ENCODE measurements around the gene ADAMTS9. TPM values are rescaled to one million over a fixed set of nuclear protein-coding genes. Genes with fewer than 3 reads are reported as not detected.

The ADAMTS9 gene
- total RNA-seq, 3 donors from 2014 or later (not counting 1 experiment from before 2014, with no cell fraction given): not detected

- Mint-ChIP-seq H3K4me3 (no peak overlapping the region), H3K4me1 (no peaks in the 10 kb centered on the region), H3K27ac (no peak overlapping the region), H3K27me3 (ENCODE audit: low read depth in 2 of 2) (no peaks in the 10 kb centered on the region), H3K9me3 (peaks cover 2 to 3% of the 10 kb centered on the region in 2 donors), H3K36me3 (no peaks in the 10 kb centered on the region)
- intact Hi-C loops (cut with micrococcal nuclease): no loop called here
- ATAC-seq: no peak
- WGBS (ENCODE audit: insufficient coverage): 68% methylated on average over 10 of the region's 10 CpGs
- no peak overlapping the region for H3K4me3 ChIP-seq (ENCODE audit: low read length)
- no peaks in the 10 kb centered on the region for H3K36me3 ChIP-seq (ENCODE audit: control insufficient read depth, insufficient read depth, low read length)
- no peak overlapping the region for H3K27ac ChIP-seq (ENCODE audit: low read length)
- H3K27me3 ChIP-seq (ENCODE audit: control insufficient read depth, insufficient read depth, low read length): no peaks in the 10 kb centered on the region
- H3K9me3 ChIP-seq (ENCODE audit: control insufficient read depth, insufficient read depth, low read length): no peaks in the 10 kb centered on the region
- H3K4me1 ChIP-seq (ENCODE audit: control insufficient read depth, insufficient read depth, low read length): no peaks in the 10 kb centered on the region
- no peak for DNase-seq
- TF ChIP-seq, protein P1, sequence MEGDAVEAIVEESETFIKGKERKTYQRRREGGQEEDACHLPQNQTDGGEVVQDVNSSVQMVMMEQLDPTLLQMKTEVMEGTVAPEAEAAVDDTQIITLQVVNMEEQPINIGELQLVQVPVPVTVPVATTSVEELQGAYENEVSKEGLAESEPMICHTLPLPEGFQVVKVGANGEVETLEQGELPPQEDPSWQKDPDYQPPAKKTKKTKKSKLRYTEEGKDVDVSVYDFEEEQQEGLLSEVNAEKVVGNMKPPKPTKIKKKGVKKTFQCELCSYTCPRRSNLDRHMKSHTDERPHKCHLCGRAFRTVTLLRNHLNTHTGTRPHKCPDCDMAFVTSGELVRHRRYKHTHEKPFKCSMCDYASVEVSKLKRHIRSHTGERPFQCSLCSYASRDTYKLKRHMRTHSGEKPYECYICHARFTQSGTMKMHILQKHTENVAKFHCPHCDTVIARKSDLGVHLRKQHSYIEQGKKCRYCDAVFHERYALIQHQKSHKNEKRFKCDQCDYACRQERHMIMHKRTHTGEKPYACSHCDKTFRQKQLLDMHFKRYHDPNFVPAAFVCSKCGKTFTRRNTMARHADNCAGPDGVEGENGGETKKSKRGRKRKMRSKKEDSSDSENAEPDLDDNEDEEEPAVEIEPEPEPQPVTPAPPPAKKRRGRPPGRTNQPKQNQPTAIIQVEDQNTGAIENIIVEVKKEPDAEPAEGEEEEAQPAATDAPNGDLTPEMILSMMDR (IDR thresholded peaks at IDR 0.05): no peak
Measured at GRCh38 chr3:64539451-64540196, 148.2 kb downstream of the ADAMTS9 start.

- Histone ChIP-seq H3K36me3 (ENCODE audit: control insufficient read depth, insufficient read depth, low read length) (no peaks in the 10 kb centered on the region), H3K4me3 (ENCODE audit: low read length) (no peak overlapping the region), H3K9me3 (ENCODE audit: control insufficient read depth, insufficient read depth, low read length) (no peaks in the 10 kb centered on the region), H3K27ac (ENCODE audit: low read length) (no peak overlapping the region), H3K4me1 (ENCODE audit: control insufficient read depth, insufficient read depth, low read length) (no peaks in the 10 kb centered on the region), H3K27me3 (ENCODE audit: control insufficient read depth, insufficient read depth, low read length) (no peaks in the 10 kb centered on the region)
- Mint-ChIP-seq H3K9me3 (peaks cover 0 to 2% of the 10 kb centered on the region in 2 donors), H3K27ac (no peak overlapping the region), H3K27me3 (ENCODE audit: low read depth in 2 of 2) (no peaks in the 10 kb centered on the region), H3K4me3 (no peak overlapping the region), H3K36me3 (no peaks in the 10 kb centered on the region), H3K4me1 (no peaks in the 10 kb centered on the region)
- 92% methylated on average over 2 of the region's 2 CpGs for WGBS (ENCODE audit: insufficient coverage)
- ATAC-seq (no peak), DNase-seq (no peak)
- intact Hi-C loops (cut with micrococcal nuclease): no loop called here
- TF ChIP-seq, protein P1 (IDR thresholded peaks at IDR 0.05): no peak
Measured at GRCh38 chr3:64536166-64536565, 151.6 kb downstream of the ADAMTS9 start.

DNA sequence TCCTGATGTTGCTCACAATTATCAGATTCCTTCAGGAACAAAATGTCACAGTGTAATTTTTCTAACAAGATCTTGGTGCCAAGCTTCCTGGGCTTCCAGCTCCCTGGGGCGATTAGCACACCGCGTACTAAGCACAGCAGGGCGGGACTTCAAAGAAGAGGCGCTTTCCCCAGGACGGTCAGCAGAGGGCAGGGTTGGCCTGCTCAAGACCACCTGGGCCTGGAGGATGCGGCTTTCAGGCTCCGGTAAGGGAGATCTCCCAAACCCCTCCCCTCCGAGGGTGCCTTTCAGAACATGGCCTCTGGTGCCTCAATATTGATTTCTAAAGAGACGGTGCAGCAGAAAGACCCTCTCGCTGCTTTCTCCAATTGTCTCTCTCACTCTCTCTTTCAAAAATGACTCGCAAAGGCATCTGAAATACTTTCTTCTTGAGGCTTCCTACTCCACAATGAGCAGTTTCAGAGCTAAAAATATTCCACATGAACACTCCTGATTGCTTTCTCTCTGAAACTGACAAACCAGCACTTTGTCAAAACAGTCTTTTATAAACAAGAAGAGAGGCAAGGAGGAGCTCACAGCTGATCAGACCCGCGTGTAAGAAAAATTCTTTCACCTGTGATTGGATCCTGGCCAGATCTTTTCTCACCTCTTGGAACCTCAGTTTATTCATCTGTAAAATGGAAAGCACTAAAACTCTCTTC, 154.0 kb downstream of the ADAMTS9 start:
- peak in 1 of 2 donors; percentile 29 for DNase-seq

More for the DNA sequence above, 154.0 kb downstream of the ADAMTS9 start:
- TF ChIP-seq, protein P1 (IDR thresholded peaks at IDR 0.05): no peak
- H3K36me3 Mint-ChIP-seq: no peaks in the 10 kb centered on the region
- H3K27ac Mint-ChIP-seq: no peak overlapping the region
- H3K4me3 ChIP-seq (ENCODE audit: low read length): no peak overlapping the region
- 19% methylated on average over 14 of the region's 14 CpGs for WGBS (ENCODE audit: insufficient coverage)
- H3K27me3 ChIP-seq (ENCODE audit: control insufficient read depth, insufficient read depth, low read length): no peaks in the 10 kb centered on the region
- intact Hi-C loops (cut with micrococcal nuclease): loop anchor here (5.0 kb wide), 1 partner anchor 1199 kb away; no protein-coding TSS in a partner anchor
- no peaks in the 10 kb centered on the region for H3K36me3 ChIP-seq (ENCODE audit: control insufficient read depth, insufficient read depth, low read length)
- no peaks in the 10 kb centered on the region for H3K9me3 Mint-ChIP-seq
- no peaks in the 10 kb centered on the region for H3K4me1 Mint-ChIP-seq
- H3K27me3 Mint-ChIP-seq (ENCODE audit: low read depth in 2 of 2): no peaks in the 10 kb centered on the region
- no peaks in the 10 kb centered on the region for H3K4me1 ChIP-seq (ENCODE audit: control insufficient read depth, insufficient read depth, low read length)
- H3K27ac ChIP-seq (ENCODE audit: low read length): no peak overlapping the region
- peak in 2 of 3 donors; percentile 49 to 57 for ATAC-seq
- H3K9me3 ChIP-seq (ENCODE audit: control insufficient read depth, insufficient read depth, low read length): no peaks in the 10 kb centered on the region
- H3K4me3 Mint-ChIP-seq: no peak overlapping the region
